H9 (cell line): ENCODE results near the gene FGF12. TPM values are rescaled to one million over a fixed set of nuclear protein-coding genes. Genes with fewer than 3 reads are reported as not detected.

Source experiments
- DNase-seq: peaks from one replicate; pipeline ENCODE4 v3.0.0-alpha.2; 2017
- H2AFZ ChIP-seq: one replicate; pipeline ENCODE4 v1.6.1; 2013; ENCODE audit warnings: mild to moderate bottlenecking, low read length, control low read depth, moderate library complexity
- H2AK5ac ChIP-seq: 2 replicates; pipeline ENCODE4 v1.6.1; 2013; ENCODE audit warnings: low read length, control low read depth, mixed read lengths; ENCODE audit not compliant: insufficient read length
- H2BK120ac ChIP-seq: one replicate; pipeline ENCODE4 v1.6.1; 2013; ENCODE audit warnings: low read depth, mild to moderate bottlenecking, low read length, control low read depth, inconsistent platforms; ENCODE audit not compliant: poor library complexity, severe bottlenecking
- H2BK12ac ChIP-seq: 2 replicates; pipeline ENCODE4 v1.6.1; 2013; ENCODE audit warnings: low read length, control low read depth, mixed read lengths, low read depth; ENCODE audit not compliant: insufficient read length
- H2BK15ac ChIP-seq: 2 replicates; pipeline ENCODE4 v1.6.1; 2013; ENCODE audit warnings: low read depth, low read length, control low read depth
- H2BK20ac ChIP-seq: one replicate; pipeline ENCODE4 v1.6.1; 2013; ENCODE audit warnings: low read depth, mild to moderate bottlenecking, low read length, control low read depth, inconsistent platforms; ENCODE audit not compliant: poor library complexity, severe bottlenecking
- H2BK5ac ChIP-seq: 2 replicates; pipeline ENCODE4 v1.6.1; 2013; ENCODE audit warnings: low read length, control low read depth, mixed read lengths; ENCODE audit not compliant: insufficient read length
- H3K14ac ChIP-seq: 2 replicates; pipeline ENCODE4 v1.6.1; 2013; ENCODE audit warnings: low read length, control low read depth; ENCODE audit not compliant: insufficient read depth
- H3K18ac ChIP-seq: 2 replicates; pipeline ENCODE4 v1.6.1; 2013; ENCODE audit warnings: low read depth, mild to moderate bottlenecking, mixed read lengths, low read length, control low read depth; ENCODE audit not compliant: insufficient read length
- H3K23ac ChIP-seq: 2 replicates; pipeline ENCODE4 v1.6.1; 2013; ENCODE audit warnings: low read length, control low read depth, mixed read lengths, low read depth; ENCODE audit not compliant: insufficient read length
- H3K23me2 ChIP-seq: 2 replicates; pipeline ENCODE4 v1.6.1; 2013; ENCODE audit warnings: low read depth, mild to moderate bottlenecking, mixed read lengths, low read length, control low read depth; ENCODE audit not compliant: insufficient read length, poor library complexity, severe bottlenecking
- H3K27ac ChIP-seq: 2 replicates; pipeline ENCODE4 v1.5.1; 2013; ENCODE audit warnings: low read length, control low read depth, mixed read lengths, low read depth; ENCODE audit not compliant: insufficient read length
- H3K27me3 ChIP-seq: 2 replicates; pipeline ENCODE4 v1.6.1; 2013; ENCODE audit warnings: low read length, control low read depth, inconsistent platforms; ENCODE audit not compliant: insufficient read depth
- H3K4ac ChIP-seq: 2 replicates; pipeline ENCODE4 v1.6.1; 2013; ENCODE audit warnings: low read depth, mild to moderate bottlenecking, control low read depth, inconsistent platforms, low read length, moderate library complexity
- H3K4me1 ChIP-seq: 2 replicates; pipeline ENCODE4 v1.6.1; 2013; ENCODE audit warnings: low read length, control low read depth, inconsistent platforms; ENCODE audit not compliant: insufficient read depth
- H3K4me2 ChIP-seq: 2 replicates; pipeline ENCODE4 v1.6.1; 2013; ENCODE audit warnings: low read length, control low read depth, mixed read lengths; ENCODE audit not compliant: insufficient read length, insufficient read depth
- H3K56ac ChIP-seq: 2 replicates; pipeline ENCODE4 v1.6.1; 2013; ENCODE audit warnings: low read depth, mild to moderate bottlenecking, mixed read lengths, low read length, control low read depth; ENCODE audit not compliant: insufficient read length
- H3K79me1 ChIP-seq: 2 replicates; pipeline ENCODE4 v1.6.1; 2013; ENCODE audit warnings: low read depth, mild to moderate bottlenecking, moderate library complexity, low read length, control low read depth, inconsistent platforms; ENCODE audit not compliant: insufficient read depth, poor library complexity, severe bottlenecking
- H3K79me2 ChIP-seq: 2 replicates; pipeline ENCODE4 v1.6.1; 2013; ENCODE audit warnings: low read length, control low read depth, inconsistent platforms; ENCODE audit not compliant: insufficient read depth
- H3K9ac ChIP-seq: 2 replicates; pipeline ENCODE4 v1.6.1; 2013; ENCODE audit warnings: low read length, control low read depth, mixed read lengths; ENCODE audit not compliant: insufficient read length; ENCODE audit errors: extremely low read depth
- H3K9me3 ChIP-seq: one replicate; pipeline ENCODE4 v1.6.1; 2013; ENCODE audit warnings: low read depth, low read length, inconsistent platforms; ENCODE audit not compliant: control insufficient read depth
- H3T11ph ChIP-seq: one replicate; pipeline ENCODE4 v1.6.1; 2013; ENCODE audit warnings: mild to moderate bottlenecking, low read length, control low read depth, inconsistent platforms
- H4K20me1 ChIP-seq: one replicate; pipeline ENCODE4 v1.6.1; 2013; ENCODE audit not compliant: control insufficient read depth, insufficient read length, insufficient read depth
- H4K5ac ChIP-seq: 2 replicates; pipeline ENCODE4 v1.6.1; 2013; ENCODE audit warnings: low read depth, mild to moderate bottlenecking, mixed read lengths, low read length, control low read depth; ENCODE audit not compliant: insufficient read length
- H4K8ac ChIP-seq: replicated peaks from 2 replicates; pipeline ENCODE4 v1.6.1; 2013; ENCODE audit warnings: low read length, control low read depth, mixed read lengths, low read depth; ENCODE audit not compliant: insufficient read length
- H4K91ac ChIP-seq: 2 replicates; pipeline ENCODE4 v1.6.1; 2013; ENCODE audit warnings: low read depth, mild to moderate bottlenecking, moderate library complexity, mixed read lengths, low read length, control low read depth; ENCODE audit not compliant: insufficient read length
- H3K27ac Mint-ChIP-seq, 3 experiments: 2 replicates in 2 of 3; 3 replicates in 1 of 3; pipeline ENCODE4 v1.8.0; 2020 to 2021; ENCODE audit warnings: mixed read lengths in 3 of 3, mild to moderate bottlenecking in 1 of 3, moderate library complexity in 1 of 3
- H3K27me3 Mint-ChIP-seq: 2 replicates; pipeline ENCODE4 v1.8.0; 2021; ENCODE audit warnings: low read depth, mild to moderate bottlenecking, moderate library complexity, mixed read lengths
- H3K36me3 Mint-ChIP-seq, 3 experiments: 2 replicates in 2 of 3; 3 replicates in 1 of 3; pipeline ENCODE4 v1.8.0; 2020 to 2021; ENCODE audit warnings: low read depth in 3 of 3, mixed read lengths in 3 of 3; ENCODE audit not compliant: insufficient read depth in 1 of 3
- H3K4me1 Mint-ChIP-seq, 2 experiments: 2 replicates each; pipeline ENCODE4 v1.8.0; 2020; ENCODE audit warnings: mixed read lengths in 2 of 2
- H3K4me3 Mint-ChIP-seq, 2 experiments: 2 replicates in 1 of 2; 3 replicates in 1 of 2; pipeline ENCODE4 v1.8.0; 2020 to 2021; ENCODE audit warnings: mild to moderate bottlenecking in 2 of 2, mixed read lengths in 2 of 2, moderate library complexity in 1 of 2
- H3K9me3 Mint-ChIP-seq, 2 experiments: 2 replicates in 1 of 2; 3 replicates in 1 of 2; pipeline ENCODE4 v1.8.0; 2020; ENCODE audit warnings: mild to moderate bottlenecking in 2 of 2, mixed read lengths in 2 of 2, moderate library complexity in 1 of 2
- WGBS: extraction: QIAGEN DNeasy Blood & Tissue Kit; methylation state at CpG from one replicate; pipeline ENCODE4 v1.1.7; 2013; ENCODE audit warnings: missing lambda C conversion rate, low lambda C conversion rate, mixed read lengths; ENCODE audit not compliant: insufficient read length; ENCODE audit errors: extremely low coverage; 5-methylcytosine and 5-hydroxymethylcytosine counted together
- total RNA-seq: library from RNA; stranded (reverse); gene quantifications from 2 replicates; pipeline ENCODE4 v1.2.1, GENCODE V29; 2021
- TF ChIP-seq, protein P1 (sequence below): fragments of 200-600 bp; sonication (generic); conservative IDR thresholded peaks from 3 replicates; pipeline ENCODE4 v1.8.0; 2021; ENCODE audit warnings: antibody characterized with exemption, mild to moderate bottlenecking

Gene FGF12
- total RNA-seq, 1 experiment from 2014 or later = 5.6 TPM

DNA sequence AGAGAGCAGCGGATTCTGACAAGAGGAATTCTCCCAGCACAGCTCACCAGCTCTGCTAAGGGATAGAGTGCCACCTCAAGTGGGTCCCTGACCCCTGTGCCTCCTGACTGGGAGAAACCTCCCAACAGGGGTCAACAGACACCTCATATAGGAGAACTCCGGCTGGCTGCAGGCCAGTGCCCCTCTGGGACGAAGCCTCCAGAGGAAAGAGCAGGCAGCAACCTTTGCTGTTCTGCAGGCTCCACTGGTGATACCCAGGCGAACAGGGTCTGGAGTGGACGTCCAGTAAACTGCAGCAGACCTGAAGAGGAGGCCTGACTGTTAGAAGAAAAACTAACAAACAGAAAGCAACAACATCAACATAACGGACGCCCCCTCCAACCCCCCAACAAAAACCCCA is 31.3 kb upstream of the FGF12 start:
- Histone ChIP-seq H3K18ac (no peak overlapping the region), H2BK15ac (no peak overlapping the region), H2BK120ac (no peak overlapping the region), H3K27ac (no peak overlapping the region), H3K79me2 (no peaks in the 10 kb centered on the region), H3K23ac (no peak overlapping the region), H2BK5ac (no peak overlapping the region), H3K27me3 (no peaks in the 10 kb centered on the region), H3K56ac (no peak overlapping the region), H3K79me1 (no peaks in the 10 kb centered on the region), H3K23me2 (no peaks in the 10 kb centered on the region), H4K91ac (no peak overlapping the region), H3K14ac (no peak overlapping the region), H3K4me2 (no peak overlapping the region), H2AFZ (no peak overlapping the region), H3T11ph (no peak overlapping the region), H4K20me1 (no peaks in the 10 kb centered on the region), H4K8ac (no peak overlapping the region), H3K9me3 (no peaks in the 10 kb centered on the region), H3K4me1 (no peaks in the 10 kb centered on the region), H2AK5ac (no peak overlapping the region), H2BK12ac (no peak overlapping the region), H3K4ac (no peak overlapping the region), H3K9ac (no peak overlapping the region), H4K5ac (no peak overlapping the region), H2BK20ac (no peak overlapping the region)
- Mint-ChIP-seq H3K27me3 (peaks cover 2% of the 10 kb centered on the region; the same call in 1 of the 2 replicates), H3K4me3 (no peak overlapping the region), H3K4me1 (peaks cover 2 to 4% of the 10 kb centered on the region in 2 experiments; a peak in 1 of 4 replicates), H3K9me3 (peaks cover 2 to 10% of the 10 kb centered on the region in 2 experiments; a peak in 3 of 5 replicates), H3K36me3 (peaks cover 0 to 13% (median 0%) of the 10 kb centered on the region in 3 experiments; a peak in 3 of 7 replicates), H3K27ac (no peak overlapping the region)
- no peak for DNase-seq
- TF ChIP-seq, protein P1, sequence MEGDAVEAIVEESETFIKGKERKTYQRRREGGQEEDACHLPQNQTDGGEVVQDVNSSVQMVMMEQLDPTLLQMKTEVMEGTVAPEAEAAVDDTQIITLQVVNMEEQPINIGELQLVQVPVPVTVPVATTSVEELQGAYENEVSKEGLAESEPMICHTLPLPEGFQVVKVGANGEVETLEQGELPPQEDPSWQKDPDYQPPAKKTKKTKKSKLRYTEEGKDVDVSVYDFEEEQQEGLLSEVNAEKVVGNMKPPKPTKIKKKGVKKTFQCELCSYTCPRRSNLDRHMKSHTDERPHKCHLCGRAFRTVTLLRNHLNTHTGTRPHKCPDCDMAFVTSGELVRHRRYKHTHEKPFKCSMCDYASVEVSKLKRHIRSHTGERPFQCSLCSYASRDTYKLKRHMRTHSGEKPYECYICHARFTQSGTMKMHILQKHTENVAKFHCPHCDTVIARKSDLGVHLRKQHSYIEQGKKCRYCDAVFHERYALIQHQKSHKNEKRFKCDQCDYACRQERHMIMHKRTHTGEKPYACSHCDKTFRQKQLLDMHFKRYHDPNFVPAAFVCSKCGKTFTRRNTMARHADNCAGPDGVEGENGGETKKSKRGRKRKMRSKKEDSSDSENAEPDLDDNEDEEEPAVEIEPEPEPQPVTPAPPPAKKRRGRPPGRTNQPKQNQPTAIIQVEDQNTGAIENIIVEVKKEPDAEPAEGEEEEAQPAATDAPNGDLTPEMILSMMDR = no peak
- WGBS = no CpG with 5 or more reads among the region's 7 CpGs
